ENCODE results near the gene ITGA5. TPM values are rescaled to one million over a fixed set of nuclear protein-coding genes. Genes with fewer than 3 reads are reported as not detected.

Gene ITGA5
- total RNA-seq = 100 to 1,000 TPM in 2 of 4 donors, 10 to 100 TPM in 2; 69.7 to 223 (median 99.4) TPM

DNA sequence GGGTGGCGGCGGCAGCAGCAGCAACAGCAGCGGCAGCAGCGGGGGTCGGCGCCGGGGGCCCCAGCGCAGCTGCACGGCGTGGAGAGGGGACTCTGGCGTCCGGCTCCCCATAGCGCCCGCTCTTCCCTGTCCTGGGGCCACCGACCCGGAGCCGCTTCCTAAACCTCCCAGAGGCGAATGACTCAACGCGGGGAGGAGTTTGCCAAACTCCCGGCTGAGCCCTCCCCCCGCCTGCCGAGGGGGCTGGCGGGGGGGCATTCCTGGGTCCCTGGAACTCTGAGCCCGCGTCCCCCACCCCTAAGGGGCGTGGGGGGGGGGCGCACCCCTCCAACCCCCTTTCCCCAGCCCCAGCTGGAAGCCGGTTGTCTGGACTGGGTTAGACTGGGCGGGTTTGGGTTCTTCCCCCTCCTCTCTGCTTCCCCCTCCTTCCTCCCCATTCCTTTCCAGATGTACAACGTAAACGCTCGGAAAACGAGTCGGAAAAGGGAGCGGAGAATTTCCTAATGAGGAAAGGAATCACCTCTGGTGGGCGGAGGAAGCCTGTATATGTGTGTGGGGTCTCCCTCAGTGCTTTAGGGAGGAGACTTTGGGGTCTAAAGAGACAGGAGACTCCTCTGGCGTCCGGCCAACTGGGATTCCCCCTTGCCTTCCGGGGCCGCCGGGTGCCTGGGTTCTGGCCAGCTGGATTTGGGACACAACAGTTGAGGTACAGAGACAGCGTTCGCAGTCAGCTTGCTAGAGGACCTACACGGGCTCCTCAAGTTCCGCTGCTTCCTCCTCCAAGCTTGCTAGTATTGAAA lies at the start of gene ITGA5:
TSS of gene ITGA5 (minus strand) at position 179 of the 800 bp plus-strand sequence. CDS start at position 111, 68 bp downstream.
- peak within 1 kb of the TSS; percentile 84 to 94 for H3K4me3 ChIP-seq
- peak; percentile 87 to 95 for TF ChIP-seq POLR2A (IDR thresholded peaks at IDR 0.05)
- TF ChIP-seq, protein P1, sequence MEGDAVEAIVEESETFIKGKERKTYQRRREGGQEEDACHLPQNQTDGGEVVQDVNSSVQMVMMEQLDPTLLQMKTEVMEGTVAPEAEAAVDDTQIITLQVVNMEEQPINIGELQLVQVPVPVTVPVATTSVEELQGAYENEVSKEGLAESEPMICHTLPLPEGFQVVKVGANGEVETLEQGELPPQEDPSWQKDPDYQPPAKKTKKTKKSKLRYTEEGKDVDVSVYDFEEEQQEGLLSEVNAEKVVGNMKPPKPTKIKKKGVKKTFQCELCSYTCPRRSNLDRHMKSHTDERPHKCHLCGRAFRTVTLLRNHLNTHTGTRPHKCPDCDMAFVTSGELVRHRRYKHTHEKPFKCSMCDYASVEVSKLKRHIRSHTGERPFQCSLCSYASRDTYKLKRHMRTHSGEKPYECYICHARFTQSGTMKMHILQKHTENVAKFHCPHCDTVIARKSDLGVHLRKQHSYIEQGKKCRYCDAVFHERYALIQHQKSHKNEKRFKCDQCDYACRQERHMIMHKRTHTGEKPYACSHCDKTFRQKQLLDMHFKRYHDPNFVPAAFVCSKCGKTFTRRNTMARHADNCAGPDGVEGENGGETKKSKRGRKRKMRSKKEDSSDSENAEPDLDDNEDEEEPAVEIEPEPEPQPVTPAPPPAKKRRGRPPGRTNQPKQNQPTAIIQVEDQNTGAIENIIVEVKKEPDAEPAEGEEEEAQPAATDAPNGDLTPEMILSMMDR (IDR thresholded peaks at IDR 0.05) = no peak
- no peaks in the 10 kb centered on the region for H3K9me3 ChIP-seq

DNA sequence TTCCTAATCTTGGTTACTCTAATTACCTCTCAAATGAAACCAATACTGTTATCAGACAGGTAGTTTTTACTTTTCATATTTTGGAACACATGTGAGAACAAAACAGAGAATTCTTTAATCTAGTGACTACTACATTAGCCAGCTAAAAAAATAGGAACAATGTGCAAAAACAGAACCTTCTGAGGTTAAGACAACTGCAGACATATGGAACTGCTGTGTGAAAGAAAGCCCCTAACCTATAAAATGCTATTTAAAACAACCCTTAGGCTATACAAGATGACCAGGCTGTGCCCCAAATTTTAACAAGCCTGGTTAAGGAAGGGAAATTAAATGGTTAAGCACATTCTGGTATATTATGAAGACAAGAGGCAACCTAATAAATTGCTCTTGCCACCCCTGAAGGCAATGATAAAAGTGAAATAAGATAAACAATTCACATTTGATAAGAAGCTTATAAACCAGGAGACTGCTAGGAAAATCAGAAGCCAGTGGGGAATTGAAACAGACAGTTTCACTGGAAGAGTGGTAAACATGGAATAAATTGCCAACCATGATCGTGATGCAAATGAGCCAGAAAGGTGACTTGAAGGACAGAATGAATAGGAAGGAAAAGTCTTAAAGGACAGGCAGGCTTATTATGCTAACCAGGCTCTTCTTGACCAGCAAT lies 46.9 kb upstream of the ITGA5 start:
- Histone ChIP-seq H3K27me3 (peaks cover 0 to 6% of the 10 kb centered on the region in 2 donors), H3K9me3 (no peaks in the 10 kb centered on the region), H3K4me1 (no peaks in the 10 kb centered on the region), H3K4me3 (no peak overlapping the region), H3K27ac (no peak overlapping the region), H3K36me3 (no peaks in the 10 kb centered on the region)
- intact Hi-C loops (cut with DNase I; ENCODE audit: low total_unique reads) = no loop called here
- no peak for DNase-seq
- TF ChIP-seq POLR2A (IDR thresholded peaks at IDR 0.05) = no peak
- TF ChIP-seq, protein P1 (IDR thresholded peaks at IDR 0.05) = no peak

More for the DNA sequence above, at the start of gene ITGA5:
- intact Hi-C loops (cut with DNase I; ENCODE audit: low total_unique reads) = no loop called here
- DNase-seq = peak; percentile 88 to 90
- H3K27me3 ChIP-seq = no peaks in the 10 kb centered on the region
- peak within 1 kb of the TSS; percentile 94 to 97 for H3K27ac ChIP-seq
- H3K36me3 ChIP-seq = no peaks in the 10 kb centered on the region
- peaks cover 0 to 14% of the 10 kb centered on the region in 2 donors for H3K4me1 ChIP-seq

DNA sequence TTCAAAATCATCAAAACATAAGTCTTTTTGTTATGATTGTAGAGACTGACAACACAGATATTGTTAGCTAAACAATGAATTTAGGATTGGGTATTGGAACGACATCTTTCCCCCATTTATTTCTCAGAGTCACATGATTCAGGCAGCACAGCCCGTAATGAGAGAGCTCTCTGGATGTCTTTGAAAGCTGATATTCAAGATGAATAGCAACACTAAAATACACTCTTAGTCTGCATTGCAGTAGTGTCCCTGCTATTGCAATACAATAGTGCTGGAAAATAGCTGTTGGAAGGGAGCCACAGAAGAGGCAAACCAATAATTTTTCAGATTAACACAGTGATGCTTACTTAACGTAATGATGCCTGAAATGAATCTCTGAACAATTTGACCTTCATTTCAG lies 44.4 kb upstream of the ITGA5 start:
- H3K4me1 ChIP-seq = no peaks in the 10 kb centered on the region
- no peak overlapping the region for H3K4me3 ChIP-seq
- intact Hi-C loops (cut with DNase I; ENCODE audit: low total_unique reads) = no loop called here
- no peaks in the 10 kb centered on the region for H3K36me3 ChIP-seq
- no peak for DNase-seq
- no peak for TF ChIP-seq POLR2A (IDR thresholded peaks at IDR 0.05)
- TF ChIP-seq, protein P1 (IDR thresholded peaks at IDR 0.05) = no peak
- peaks cover 0 to 6% of the 10 kb centered on the region in 2 donors for H3K27me3 ChIP-seq
- H3K9me3 ChIP-seq = no peaks in the 10 kb centered on the region
- H3K27ac ChIP-seq = no peak overlapping the region

DNA sequence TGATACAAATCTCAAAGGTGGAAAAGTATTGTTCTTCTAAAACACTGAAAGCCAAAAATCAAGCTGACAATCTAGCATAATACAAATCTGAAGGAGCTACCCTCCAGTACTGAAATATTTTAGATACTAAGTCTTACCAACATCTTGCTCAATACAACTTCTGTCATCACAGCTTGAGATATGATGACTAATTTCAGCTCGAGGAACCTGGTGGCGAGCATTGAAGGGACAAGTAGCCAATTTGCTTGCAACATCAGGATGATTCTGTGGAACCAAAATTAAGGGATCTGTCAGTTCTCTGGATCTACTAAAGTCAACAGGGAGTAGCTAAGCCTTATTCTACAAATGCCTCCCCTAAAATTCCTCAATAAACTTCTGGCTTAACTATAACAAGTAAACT lies 44.0 kb upstream of the ITGA5 start:
- H3K36me3 ChIP-seq = no peaks in the 10 kb centered on the region
- H3K4me3 ChIP-seq = no peak overlapping the region
- intact Hi-C loops (cut with DNase I; ENCODE audit: low total_unique reads) = no loop called here
- no peaks in the 10 kb centered on the region for H3K9me3 ChIP-seq
- no peak for TF ChIP-seq POLR2A (IDR thresholded peaks at IDR 0.05)
- TF ChIP-seq, protein P1 (IDR thresholded peaks at IDR 0.05) = no peak
- peak in 1 of 2 donors; percentile 44 for DNase-seq
- no peak overlapping the region for H3K27ac ChIP-seq
- peaks cover 0 to 6% of the 10 kb centered on the region in 2 donors for H3K27me3 ChIP-seq
- no peaks in the 10 kb centered on the region for H3K4me1 ChIP-seq
